Measurements from ENCODE around the gene FAM168A. TPM values are rescaled to one million over a fixed set of nuclear protein-coding genes. Genes with fewer than 3 reads are reported as not detected.
"Not testable (repeated sequence)": the region's sequence is repeated elsewhere in the genome, so short reads cannot be mapped to it uniquely, and the experiment has no call there.

FAM168A gene
- total RNA-seq, 4 donors from 2014 or later = 17.5 to 43.4 (median 23.3) TPM

DNA sequence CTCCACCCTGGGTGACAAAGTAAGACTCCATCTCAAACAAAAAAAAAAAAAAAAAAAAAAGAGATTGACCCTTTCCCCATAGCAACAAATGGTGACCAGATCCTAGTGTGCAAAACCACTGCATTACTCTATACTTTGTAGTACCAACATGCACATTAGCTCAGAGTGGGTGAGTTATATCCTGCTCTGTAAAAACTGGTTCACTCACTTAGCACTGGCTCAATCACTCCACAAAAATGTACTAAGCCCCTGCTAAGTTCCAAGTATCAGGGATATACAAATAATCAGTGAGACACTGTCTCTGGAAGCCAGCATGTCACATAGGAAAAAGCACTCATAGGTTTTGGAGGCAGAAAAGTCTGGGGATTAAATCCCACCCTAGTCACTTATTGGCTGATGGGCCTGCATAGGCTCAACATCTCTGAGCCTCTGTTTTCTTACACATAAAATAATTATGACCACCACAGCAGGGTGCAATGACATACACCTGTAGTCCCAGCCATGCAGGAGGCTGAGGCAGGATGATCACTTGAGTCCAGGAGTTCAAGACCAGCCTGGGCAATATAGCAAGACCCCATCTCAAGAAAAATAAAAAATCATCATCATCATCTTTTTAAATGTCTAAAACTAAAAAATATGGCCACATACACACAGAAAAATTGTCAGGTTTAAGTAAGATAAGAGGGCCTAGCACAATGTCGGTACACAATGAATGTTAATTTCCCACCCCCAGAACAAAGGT lies 11.9 kb downstream of the FAM168A start:
- WGBS, 2 donors (ENCODE audit: low coverage in 1 of 2) = 90 to 100% methylated on average over 1 of the region's 1 CpG
- no peaks in the 10 kb centered on the region for H3K27me3 ChIP-seq
- peaks cover 0 to 14% (median 2%) of the 10 kb centered on the region in 4 donors for H3K4me1 ChIP-seq
- no peak for DNase-seq
- H3K36me3 ChIP-seq = no peaks in the 10 kb centered on the region
- intact Hi-C loops (cut with DNase I; ENCODE audit: low total_unique reads) = no loop called here
- in situ Hi-C loops (cut with MboI; ENCODE audit: low pct_ligation_motif_present in 1 of 4, low pct_unique_long_range_greater_than_20kb in 1 of 4, low sequenced_read_pairs in 3 of 4) = no loop called here
- no peaks in the 10 kb centered on the region for H3K9me3 ChIP-seq
- no peak overlapping the region for H3K27ac ChIP-seq
- H3K4me3 ChIP-seq = no peak overlapping the region
- TF ChIP-seq, protein P1, sequence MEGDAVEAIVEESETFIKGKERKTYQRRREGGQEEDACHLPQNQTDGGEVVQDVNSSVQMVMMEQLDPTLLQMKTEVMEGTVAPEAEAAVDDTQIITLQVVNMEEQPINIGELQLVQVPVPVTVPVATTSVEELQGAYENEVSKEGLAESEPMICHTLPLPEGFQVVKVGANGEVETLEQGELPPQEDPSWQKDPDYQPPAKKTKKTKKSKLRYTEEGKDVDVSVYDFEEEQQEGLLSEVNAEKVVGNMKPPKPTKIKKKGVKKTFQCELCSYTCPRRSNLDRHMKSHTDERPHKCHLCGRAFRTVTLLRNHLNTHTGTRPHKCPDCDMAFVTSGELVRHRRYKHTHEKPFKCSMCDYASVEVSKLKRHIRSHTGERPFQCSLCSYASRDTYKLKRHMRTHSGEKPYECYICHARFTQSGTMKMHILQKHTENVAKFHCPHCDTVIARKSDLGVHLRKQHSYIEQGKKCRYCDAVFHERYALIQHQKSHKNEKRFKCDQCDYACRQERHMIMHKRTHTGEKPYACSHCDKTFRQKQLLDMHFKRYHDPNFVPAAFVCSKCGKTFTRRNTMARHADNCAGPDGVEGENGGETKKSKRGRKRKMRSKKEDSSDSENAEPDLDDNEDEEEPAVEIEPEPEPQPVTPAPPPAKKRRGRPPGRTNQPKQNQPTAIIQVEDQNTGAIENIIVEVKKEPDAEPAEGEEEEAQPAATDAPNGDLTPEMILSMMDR (IDR thresholded peaks at IDR 0.05) = no peak
- TF ChIP-seq POLR2A (IDR thresholded peaks at IDR 0.05) (no peak), EP300 (IDR thresholded peaks at IDR 0.05; ENCODE audit: low read depth) (no peak), POLR2AphosphoS5 (IDR thresholded peaks at IDR 0.05) (no peak)

DNA sequence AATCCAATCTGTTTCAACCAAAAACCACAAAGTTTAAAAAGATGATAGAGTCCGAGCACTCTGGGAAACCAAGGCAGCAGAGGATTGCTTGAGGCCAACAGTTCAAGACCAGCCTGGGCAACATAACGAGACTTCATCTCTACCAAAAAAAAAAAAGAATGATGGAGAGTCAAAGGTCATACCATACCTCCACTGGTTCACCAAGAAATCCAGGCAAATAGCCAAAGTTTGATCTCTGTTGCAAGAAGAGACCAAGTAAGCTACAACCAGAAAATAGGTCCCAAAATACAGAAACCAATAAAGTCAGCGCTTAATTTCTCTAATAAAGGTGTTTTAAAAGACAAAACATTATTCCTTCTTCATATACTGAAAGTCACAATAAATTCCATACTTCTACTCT lies 13.1 kb downstream of the FAM168A start:
- in situ Hi-C loops (cut with MboI; ENCODE audit: low pct_ligation_motif_present in 1 of 4, low pct_unique_long_range_greater_than_20kb in 1 of 4, low sequenced_read_pairs in 3 of 4) (no loop called here), intact Hi-C loops (cut with DNase I; ENCODE audit: low total_unique reads) (no loop called here)
- WGBS, 2 donors (ENCODE audit: low coverage in 1 of 2) = 91 to 94% methylated on average over 3 of the region's 3 CpGs

DNA sequence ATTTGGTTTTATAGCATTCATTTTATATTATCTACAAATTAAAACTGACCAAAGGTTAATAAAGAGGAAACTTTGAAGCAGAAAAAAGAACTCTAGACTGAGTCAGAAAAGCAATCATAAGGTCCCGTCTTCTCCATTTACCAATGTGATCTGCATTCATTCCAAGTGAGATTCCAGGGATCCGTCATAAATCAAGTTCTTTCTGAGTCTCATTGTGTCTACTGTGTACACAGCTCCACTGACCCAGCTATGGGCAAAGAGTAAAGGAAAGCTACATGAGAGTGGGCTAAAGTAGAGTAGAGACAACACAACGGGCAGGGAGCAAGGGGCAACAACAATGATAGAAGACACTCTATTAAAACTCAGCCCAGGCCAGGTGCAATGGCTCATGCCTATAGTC lies 15.3 kb downstream of the FAM168A start:
- intact Hi-C loops (cut with DNase I; ENCODE audit: low total_unique reads) = no loop called here
- WGBS, 2 donors (ENCODE audit: low coverage in 1 of 2) = 51 to 54% methylated on average over 2 to 3 of the region's 3 CpGs
- no peaks in the 10 kb centered on the region for H3K36me3 ChIP-seq
- H3K27ac ChIP-seq = no peak overlapping the region
- H3K27me3 ChIP-seq = no peaks in the 10 kb centered on the region
- no peak for DNase-seq
- in situ Hi-C loops (cut with MboI; ENCODE audit: low pct_ligation_motif_present in 1 of 4, low pct_unique_long_range_greater_than_20kb in 1 of 4, low sequenced_read_pairs in 3 of 4) = no loop called here
- TF ChIP-seq POLR2A (IDR thresholded peaks at IDR 0.05) = no peak
- no peak for TF ChIP-seq EP300 (IDR thresholded peaks at IDR 0.05; ENCODE audit: low read depth)
- TF ChIP-seq, protein P1 (IDR thresholded peaks at IDR 0.05) = no peak
- no peak for TF ChIP-seq POLR2AphosphoS5 (IDR thresholded peaks at IDR 0.05)
- no peak overlapping the region for H3K4me3 ChIP-seq
- no peaks in the 10 kb centered on the region for H3K9me3 ChIP-seq
- H3K4me1 ChIP-seq = peaks cover 0 to 14% (median 2%) of the 10 kb centered on the region in 4 donors

More for the DNA sequence above, 13.1 kb downstream of the FAM168A start:
- no peak for DNase-seq
- H3K9me3 ChIP-seq = no peaks in the 10 kb centered on the region
- TF ChIP-seq, protein P1 (IDR thresholded peaks at IDR 0.05) = no peak
- TF ChIP-seq POLR2AphosphoS5 (IDR thresholded peaks at IDR 0.05) (no peak), EP300 (IDR thresholded peaks at IDR 0.05; ENCODE audit: low read depth) (no peak), POLR2A (IDR thresholded peaks at IDR 0.05) (no peak)
- H3K27me3 ChIP-seq = no peaks in the 10 kb centered on the region
- peaks cover 0 to 14% (median 2%) of the 10 kb centered on the region in 4 donors for H3K4me1 ChIP-seq
- no peak overlapping the region for H3K4me3 ChIP-seq
- no peak overlapping the region for H3K27ac ChIP-seq
- no peaks in the 10 kb centered on the region for H3K36me3 ChIP-seq

DNA sequence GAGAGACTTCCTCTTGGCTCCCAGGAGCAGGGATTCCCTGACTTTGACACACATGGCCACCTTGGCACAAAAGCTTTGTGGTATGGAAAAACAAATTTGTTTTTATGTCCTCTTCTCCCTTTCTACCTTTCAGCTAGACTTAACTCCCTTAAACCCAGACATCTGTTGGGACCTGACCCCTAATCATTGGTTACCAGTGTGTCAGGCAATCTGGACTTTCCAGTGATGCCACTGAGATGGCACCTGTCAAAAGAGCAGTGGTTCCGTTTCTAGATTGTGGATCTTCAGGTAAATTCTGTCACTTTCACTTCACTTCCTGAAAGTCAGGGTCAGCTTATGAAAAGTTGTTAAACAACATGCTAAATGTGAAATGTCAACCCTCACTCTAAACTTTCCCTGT lies 17.2 kb downstream of the FAM168A start:
- WGBS, 2 donors (ENCODE audit: low coverage in 1 of 2) = 69 to 75% methylated on average over 1 of the region's 1 CpG
- intact Hi-C loops (cut with DNase I; ENCODE audit: low total_unique reads); H3K9me3 ChIP-seq; DNase-seq; H3K27me3 ChIP-seq; in situ Hi-C loops (cut with MboI; ENCODE audit: low pct_ligation_motif_present in 1 of 4, low pct_unique_long_range_greater_than_20kb in 1 of 4, low sequenced_read_pairs in 3 of 4); H3K4me3 ChIP-seq; H3K36me3 ChIP-seq; H3K27ac ChIP-seq: not testable (repeated sequence)
- peaks cover 0 to 14% (median 2%) of the 10 kb centered on the region in 4 donors for H3K4me1 ChIP-seq
